ENCODE measurements around the gene OGFOD3.
"Not testable (repeated sequence)": the region's sequence is repeated elsewhere in the genome, so short reads cannot be mapped to it uniquely, and the experiment has no call there.

The OGFOD3 gene

DNA sequence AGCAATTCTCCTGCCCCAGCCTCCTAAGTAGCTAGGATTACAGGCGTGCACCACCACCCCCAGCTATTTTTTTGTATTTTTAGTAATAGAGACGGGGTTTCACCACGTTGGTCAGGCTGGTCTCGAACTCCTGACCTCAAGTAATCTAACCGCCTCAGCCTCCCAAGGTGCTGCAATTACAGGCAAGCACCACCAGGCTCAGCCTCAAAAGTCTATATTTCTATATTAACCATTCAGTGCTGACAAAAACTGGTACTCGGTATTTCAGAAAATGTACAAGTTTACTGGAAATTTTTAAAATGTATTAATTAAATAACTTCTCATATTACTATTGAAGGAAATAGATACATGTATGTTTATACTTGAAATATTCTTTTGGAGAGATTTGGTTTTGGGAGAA is 1.6 kb downstream of the OGFOD3 start:
- Histone ChIP-seq H3K9ac (no peak overlapping the region), H3K9me3 (replicated peaks in 1 of 11) (no peaks in the 10 kb centered on the region), H3K36me3 (peaks cover 0 to 28% (median 20%) of the 10 kb centered on the region in 11 experiments; a peak in 19 of 22 replicates), H3K27me3 (no peaks in the 10 kb centered on the region), H3K27ac (no peak overlapping the region), H4K20me1 (peaks cover 41 to 72% (median 63%) of the 10 kb centered on the region in 11 experiments), H3K4me2 (no peak overlapping the region), H3K4me1 (peaks cover 15 to 59% (median 42%) of the 10 kb centered on the region in 10 experiments), H3K4me3 (no peak overlapping the region)
- no peak for TF ChIP-seq Cebpa-rat (IDR thresholded peaks at IDR 0.05)

DNA sequence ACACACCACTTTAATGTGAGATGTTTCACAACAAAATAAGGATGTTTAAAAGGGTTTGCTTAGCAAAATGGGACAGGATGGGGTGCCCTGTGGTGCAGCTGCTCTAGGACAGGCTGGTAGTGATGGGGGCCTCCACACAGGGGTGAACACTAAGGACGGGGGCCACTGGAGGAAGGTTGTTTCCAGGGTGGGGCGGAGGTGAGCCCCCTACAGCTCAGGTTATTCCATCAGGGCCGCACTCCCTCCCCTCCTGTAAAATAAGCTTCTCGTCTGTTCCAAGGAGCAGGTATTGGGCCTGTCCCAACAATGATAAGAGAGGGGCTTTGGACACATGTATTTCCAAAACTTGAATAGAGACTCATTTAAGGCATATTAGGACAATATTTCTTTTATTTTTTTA is 2.1 kb downstream of the OGFOD3 start:
- H3K9ac ChIP-seq = no peak overlapping the region
- peaks cover 45 to 76% (median 68%) of the 10 kb centered on the region in 11 experiments for H4K20me1 ChIP-seq
- TF ChIP-seq Cebpa-rat (IDR thresholded peaks at IDR 0.05) = no peak
- H3K27ac ChIP-seq = no peak overlapping the region
- H3K4me3 ChIP-seq = no peak overlapping the region
- no peaks in the 10 kb centered on the region for H3K27me3 ChIP-seq
- H3K36me3 ChIP-seq = peaks cover 0 to 23% (median 16%) of the 10 kb centered on the region in 11 experiments; a peak in 19 of 22 replicates
- no peaks in the 10 kb centered on the region for H3K9me3 ChIP-seq (replicated peaks in 1 of 11)
- H3K4me2 ChIP-seq = no peak overlapping the region
- peaks cover 15 to 64% (median 45%) of the 10 kb centered on the region in 10 experiments for H3K4me1 ChIP-seq

- no peaks in the 10 kb centered on the region for H3K27me3 ChIP-seq
- no peak overlapping the region for H3K27ac ChIP-seq
- no peak overlapping the region for H3K4me3 ChIP-seq
- H3K4me1 ChIP-seq = peaks cover 15 to 68% (median 46%) of the 10 kb centered on the region in 10 experiments
- H3K4me2 ChIP-seq = no peak overlapping the region
- H4K20me1 ChIP-seq = peaks cover 48 to 80% (median 72%) of the 10 kb centered on the region in 11 experiments
- no peak overlapping the region for H3K9ac ChIP-seq
- peaks cover 0 to 18% (median 12%) of the 10 kb centered on the region in 11 experiments; a peak in 16 of 22 replicates for H3K36me3 ChIP-seq
- no peaks in the 10 kb centered on the region for H3K9me3 ChIP-seq (replicated peaks in 1 of 11)
- TF ChIP-seq Cebpa-rat (IDR thresholded peaks at IDR 0.05) = no peak
Measured at GRCh38 chr17:82415786-82416185, 2.6 kb downstream of the OGFOD3 start.

- TF ChIP-seq Cebpa-rat (IDR thresholded peaks at IDR 0.05) = no peak
- peaks cover 52 to 85% (median 77%) of the 10 kb centered on the region in 11 experiments for H4K20me1 ChIP-seq
- no peak overlapping the region for H3K27ac ChIP-seq
- H3K36me3 ChIP-seq = peaks cover 0 to 15% (median 8%) of the 10 kb centered on the region in 11 experiments; a peak in 12 of 22 replicates
- H3K27me3 ChIP-seq = no peaks in the 10 kb centered on the region
- H3K4me2 ChIP-seq = no peak overlapping the region
- peaks cover 15 to 72% (median 50%) of the 10 kb centered on the region in 10 experiments for H3K4me1 ChIP-seq
- H3K4me3 ChIP-seq = no peak overlapping the region
- no peak overlapping the region for H3K9ac ChIP-seq
- no peaks in the 10 kb centered on the region for H3K9me3 ChIP-seq (replicated peaks in 1 of 11)
Measured at GRCh38 chr17:82415336-82415735, 3.0 kb downstream of the OGFOD3 start.

DNA sequence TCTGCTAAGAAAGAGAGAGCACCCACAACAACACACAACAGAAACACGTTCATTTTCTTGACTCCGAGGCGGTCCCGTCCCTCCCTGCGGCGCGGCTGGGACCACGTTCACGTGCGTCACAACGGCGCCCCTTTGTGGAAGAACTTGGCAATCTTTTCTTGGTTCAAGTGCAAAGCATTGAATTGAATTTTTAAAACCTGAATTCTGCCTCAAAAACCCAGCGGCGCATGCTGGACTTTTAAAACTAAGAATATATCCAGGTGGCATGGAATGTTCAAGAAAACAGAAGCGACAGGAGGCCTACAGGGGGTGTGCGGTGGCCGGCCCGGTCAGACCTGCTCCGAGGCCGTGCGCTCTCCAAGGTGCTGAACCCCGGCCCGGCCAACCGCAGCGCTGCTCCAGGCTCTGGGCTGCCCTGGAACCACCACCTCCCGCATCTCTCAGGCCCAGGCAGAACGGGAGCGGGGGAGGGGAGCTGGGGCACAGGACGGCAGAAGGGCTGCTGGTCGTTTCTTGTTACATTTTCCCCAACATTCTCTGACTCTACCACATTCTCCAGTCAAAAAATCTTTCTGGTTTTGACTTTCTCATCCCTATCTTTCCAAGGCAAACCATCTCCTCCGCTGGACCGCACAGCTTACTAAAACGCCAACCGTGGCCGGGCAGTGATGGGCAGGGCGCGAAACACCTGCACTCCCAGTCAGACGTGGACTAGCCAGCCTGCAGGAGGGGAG is 3.7 kb downstream of the OGFOD3 start:
- H3K9me3 ChIP-seq (replicated peaks in 1 of 11) = no peaks in the 10 kb centered on the region
- no peak overlapping the region for H3K27ac ChIP-seq
- H3K36me3 ChIP-seq = peaks cover 0 to 15% (median 8%) of the 10 kb centered on the region in 11 experiments; a peak in 5 of 22 replicates
- no peak for TF ChIP-seq Cebpa-rat (IDR thresholded peaks at IDR 0.05)
- H3K4me3 ChIP-seq = no peak overlapping the region
- H3K4me2 ChIP-seq = peak overlapping the region; percentile 4 to 75 (median 38); a peak in 19 of 22 replicates
- peaks cover 9 to 72% (median 49%) of the 10 kb centered on the region in 10 experiments for H3K4me1 ChIP-seq
- no peak overlapping the region for H3K9ac ChIP-seq
- H4K20me1 ChIP-seq = peaks cover 57 to 91% (median 83%) of the 10 kb centered on the region in 11 experiments
- H3K27me3 ChIP-seq = no peaks in the 10 kb centered on the region

DNA sequence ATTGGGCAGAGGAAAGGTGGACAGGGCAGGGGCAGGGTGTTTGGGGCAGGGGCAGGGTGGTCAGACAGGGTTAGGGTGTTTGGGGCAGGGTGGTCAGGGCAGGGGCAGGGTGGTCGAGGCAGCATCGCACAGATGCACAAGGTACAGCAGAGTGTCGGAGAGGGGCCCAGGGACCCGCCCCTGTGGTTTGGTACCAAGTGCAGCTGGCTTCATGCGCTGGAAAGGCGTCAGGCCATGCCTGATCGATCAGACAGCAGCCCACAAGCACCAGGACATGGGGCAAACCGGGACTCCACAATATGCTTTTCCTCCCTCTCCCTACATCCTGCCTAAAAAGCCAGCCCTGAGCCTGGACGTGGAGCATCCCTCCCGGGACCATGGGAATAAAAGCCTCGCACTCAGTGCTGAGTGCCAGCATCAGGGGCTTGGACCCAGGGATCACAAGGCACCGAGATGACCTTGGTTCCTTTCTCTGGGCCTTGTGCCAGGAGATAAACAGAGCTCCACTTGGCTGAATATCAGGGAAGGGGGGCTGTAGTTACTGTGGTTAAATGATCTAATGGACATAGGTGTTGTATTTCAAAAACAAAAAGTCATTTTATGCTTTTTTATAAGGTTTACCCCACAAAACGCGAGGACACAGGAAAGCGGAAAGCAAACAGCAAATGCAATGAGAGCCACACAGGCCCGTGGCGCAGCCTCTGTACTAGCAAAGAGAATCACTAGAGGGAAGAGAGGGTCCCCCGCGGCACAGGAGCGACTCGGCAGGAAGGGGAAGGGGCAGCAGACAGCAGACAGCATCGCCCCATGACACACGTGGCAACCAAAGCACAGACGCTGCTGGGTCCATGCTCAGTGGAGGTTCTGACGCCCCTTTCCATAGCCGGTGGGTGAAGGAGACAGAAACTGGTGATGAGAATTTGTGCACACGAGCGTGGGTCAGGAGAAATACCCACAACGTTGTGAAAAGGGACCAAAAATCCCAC is 5.6 kb downstream of the OGFOD3 start:
- no peak for TF ChIP-seq Cebpa-rat (IDR thresholded peaks at IDR 0.05)
- Histone ChIP-seq H3K27ac (no peak overlapping the region), H3K9me3 (replicated peaks in 1 of 11) (no peaks in the 10 kb centered on the region), H3K4me3 (no peak overlapping the region), H3K9ac (peak overlapping the region in 3 of 11 experiments; percentile 11 to 31 (median 20); a peak in 3 of 22 replicates), H3K27me3 (no peaks in the 10 kb centered on the region), H3K4me1 (peaks cover 7 to 68% (median 50%) of the 10 kb centered on the region in 10 experiments), H3K4me2 (peak overlapping the region in 9 of 11 experiments; percentile 43 to 73 (median 69); a peak in 17 of 22 replicates), H4K20me1 (peaks cover 67 to 100% (median 99%) of the 10 kb centered on the region in 11 experiments), H3K36me3 (peaks cover 5 to 26% (median 11%) of the 10 kb centered on the region in 11 experiments; a peak in 12 of 22 replicates)

DNA sequence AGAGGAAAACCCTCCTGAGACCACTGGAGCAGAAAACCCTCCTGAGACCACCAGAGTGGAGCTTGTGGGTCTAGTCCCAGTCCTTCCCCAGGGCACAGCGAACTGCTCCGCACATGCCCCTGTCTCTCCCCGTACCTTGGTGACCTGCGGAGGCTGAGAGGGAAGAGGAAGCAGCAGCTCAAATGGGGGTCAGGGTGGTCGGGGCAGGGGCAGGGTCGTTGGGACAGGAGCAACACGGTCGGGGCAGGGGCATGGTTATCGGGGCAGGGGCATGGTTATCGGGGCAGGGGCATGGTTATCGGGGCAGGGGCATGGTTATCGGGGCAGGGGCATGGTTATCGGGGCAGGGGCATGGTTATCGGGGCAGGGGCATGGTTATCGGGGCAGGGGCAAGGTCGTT is 6.3 kb downstream of the OGFOD3 start:
- peaks cover 5 to 27% (median 11%) of the 10 kb centered on the region in 11 experiments; a peak in 12 of 22 replicates for H3K36me3 ChIP-seq
- H3K9me3 ChIP-seq (replicated peaks in 1 of 11); H3K27ac ChIP-seq; H3K9ac ChIP-seq; H3K4me3 ChIP-seq; H3K27me3 ChIP-seq: not testable (repeated sequence)
- H3K4me2 ChIP-seq = peak overlapping the region in 7 of 11 experiments; percentile 55 to 73 (median 69); a peak in 13 of 22 replicates
- peaks cover 72 to 100% (median 99%) of the 10 kb centered on the region in 11 experiments for H4K20me1 ChIP-seq
- H3K4me1 ChIP-seq = peaks cover 8 to 68% (median 50%) of the 10 kb centered on the region in 10 experiments

GRCh38 chr17:82411396-82412053 is 6.9 kb downstream of the OGFOD3 start:
- peaks cover 13 to 69% (median 52%) of the 10 kb centered on the region in 10 experiments for H3K4me1 ChIP-seq
- no peak for TF ChIP-seq Cebpa-rat (IDR thresholded peaks at IDR 0.05)

More at GRCh38 chr17:82411396-82412053, 6.9 kb downstream of the OGFOD3 start:
- no peak overlapping the region; a peak in 1 of 22 replicates for H3K9ac ChIP-seq
- H3K9me3 ChIP-seq (replicated peaks in 1 of 11) = no peaks in the 10 kb centered on the region
- H4K20me1 ChIP-seq = peaks cover 72 to 100% (median 96%) of the 10 kb centered on the region in 11 experiments
- no peak overlapping the region for H3K27ac ChIP-seq
- peak overlapping the region in 5 of 11 experiments; percentile 8 to 73 (median 69); a peak in 10 of 22 replicates for H3K4me2 ChIP-seq
- H3K27me3 ChIP-seq = no peaks in the 10 kb centered on the region
- H3K4me3 ChIP-seq = no peak overlapping the region
- peaks cover 5 to 28% (median 12%) of the 10 kb centered on the region in 11 experiments; a peak in 12 of 22 replicates for H3K36me3 ChIP-seq
